ENCODE measurements around the gene CDH4.

- TF ChIP-seq CTCF (IDR thresholded peaks at IDR 0.05) (no peak), ZFX (IDR thresholded peaks at IDR 0.05; ENCODE audit: borderline replicate concordance) (no peak)
These were observed 168.7 kb downstream of the CDH4 start for GRCh38 chr20:61420781-61421180.
